NB4 (cell line): ENCODE results near the gene PSMB1.

Experiments used
- CTCF ChIP-seq: IDR thresholded peaks from one replicate; pipeline ENCODE4 v1.5.1; 2012; ENCODE audit warnings: low read depth, low read length
- POLR2A ChIP-seq: IDR thresholded peaks from 2 replicates; pipeline ENCODE4 v1.6.1; 2011; ENCODE audit warnings: mild to moderate bottlenecking; ENCODE audit not compliant: insufficient read length; ENCODE audit errors: extremely low read depth

- no peak for TF ChIP-seq POLR2A
- no peak for TF ChIP-seq CTCF
Observed at GRCh38 chr6:170596426-170596825, 43.3 kb upstream of the PSMB1 start.
